ENCODE data around the gene RP2. TPM values are rescaled to one million over a fixed set of nuclear protein-coding genes. Genes with fewer than 3 reads are reported as not detected.
A peak's percentile ranks its signal among the peaks of the same experiment; 100 is the strongest.

The RP2 gene
- total RNA-seq, 3 donors from 2014 or later (not counting 1 experiment from before 2014, with no cell fraction given) = 10.2 to 13.9 (median 10.8) TPM

GRCh38 chrX:46838974-46839480 lies 2.2 kb downstream of the RP2 start:
- WGBS (ENCODE audit: insufficient coverage) = no CpG with 5 or more reads among the region's 1 CpG
- no peaks in the 10 kb centered on the region for H3K27me3 ChIP-seq (ENCODE audit: control insufficient read depth, insufficient read depth, low read length)
- H3K4me3 ChIP-seq (ENCODE audit: low read length) = no peak overlapping the region
- peaks cover 14 to 17% of the 10 kb centered on the region in 2 donors for H3K4me1 Mint-ChIP-seq
- intact Hi-C loops (cut with micrococcal nuclease) = no loop called here
- peak overlapping the region in 1 of 2 donors; percentile 98 for H3K27ac Mint-ChIP-seq
- H3K27ac ChIP-seq (ENCODE audit: low read length) = no peak overlapping the region
- no peaks in the 10 kb centered on the region for H3K27me3 Mint-ChIP-seq (ENCODE audit: low read depth in 2 of 2)
- no peaks in the 10 kb centered on the region for H3K9me3 ChIP-seq (ENCODE audit: control insufficient read depth, insufficient read depth, low read length)
- H3K4me3 Mint-ChIP-seq = no peak overlapping the region
- TF ChIP-seq CTCF (IDR thresholded peaks at IDR 0.05) = no peak
- ATAC-seq = no peak
- no peaks in the 10 kb centered on the region for H3K9me3 Mint-ChIP-seq
- H3K36me3 Mint-ChIP-seq = no peaks in the 10 kb centered on the region
- no peak for DNase-seq
- peaks cover 10% of the 10 kb centered on the region for H3K4me1 ChIP-seq (ENCODE audit: control insufficient read depth, insufficient read depth, low read length)
- no peaks in the 10 kb centered on the region for H3K36me3 ChIP-seq (ENCODE audit: control insufficient read depth, insufficient read depth, low read length)

GRCh38 chrX:46840946-46841345 lies 4.1 kb downstream of the RP2 start:
- no peak for ATAC-seq
- no peaks in the 10 kb centered on the region for H3K9me3 Mint-ChIP-seq
- 45% methylated on average over 1 of the region's 1 CpG for whole genome bisulfite sequencing (ENCODE audit: insufficient coverage)

GRCh38 chrX:46841346-46841745 lies 4.5 kb downstream of the RP2 start:
- WGBS (ENCODE audit: insufficient coverage) = 44% methylated on average over 1 of the region's 1 CpG
- Mint-ChIP-seq H3K36me3 (no peaks in the 10 kb centered on the region), H3K4me3 (no peak overlapping the region), H3K9me3 (no peaks in the 10 kb centered on the region), H3K27me3 (ENCODE audit: low read depth in 2 of 2) (no peaks in the 10 kb centered on the region), H3K4me1 (peaks cover 18 to 21% of the 10 kb centered on the region in 2 donors), H3K27ac (no peak overlapping the region)
- intact Hi-C loops (cut with micrococcal nuclease) = no loop called here
- no peak for ATAC-seq
- no peaks in the 10 kb centered on the region for H3K9me3 ChIP-seq (ENCODE audit: control insufficient read depth, insufficient read depth, low read length)
- H3K27ac ChIP-seq (ENCODE audit: low read length) = no peak overlapping the region
- no peaks in the 10 kb centered on the region for H3K36me3 ChIP-seq (ENCODE audit: control insufficient read depth, insufficient read depth, low read length)
- DNase-seq = no peak
- no peak overlapping the region for H3K4me3 ChIP-seq (ENCODE audit: low read length)
- H3K27me3 ChIP-seq (ENCODE audit: control insufficient read depth, insufficient read depth, low read length) = no peaks in the 10 kb centered on the region
- H3K4me1 ChIP-seq (ENCODE audit: control insufficient read depth, insufficient read depth, low read length) = peaks cover 6% of the 10 kb centered on the region
- TF ChIP-seq CTCF (IDR thresholded peaks at IDR 0.05) = no peak

More at GRCh38 chrX:46840946-46841345, 4.1 kb downstream of the RP2 start:
- no peaks in the 10 kb centered on the region for H3K27me3 ChIP-seq (ENCODE audit: control insufficient read depth, insufficient read depth, low read length)
- intact Hi-C loops (cut with micrococcal nuclease) = no loop called here
- H3K27ac ChIP-seq (ENCODE audit: low read length) = no peak overlapping the region
- no peaks in the 10 kb centered on the region for H3K9me3 ChIP-seq (ENCODE audit: control insufficient read depth, insufficient read depth, low read length)
- no peak overlapping the region for H3K4me3 Mint-ChIP-seq
- no peak overlapping the region for H3K4me3 ChIP-seq (ENCODE audit: low read length)
- H3K27me3 Mint-ChIP-seq (ENCODE audit: low read depth in 2 of 2) = no peaks in the 10 kb centered on the region
- H3K4me1 Mint-ChIP-seq = peaks cover 18 to 25% of the 10 kb centered on the region in 2 donors
- no peak overlapping the region for H3K27ac Mint-ChIP-seq
- TF ChIP-seq CTCF (IDR thresholded peaks at IDR 0.05) = no peak
- no peaks in the 10 kb centered on the region for H3K36me3 ChIP-seq (ENCODE audit: control insufficient read depth, insufficient read depth, low read length)
- no peak for DNase-seq
- peaks cover 10% of the 10 kb centered on the region for H3K4me1 ChIP-seq (ENCODE audit: control insufficient read depth, insufficient read depth, low read length)
- no peaks in the 10 kb centered on the region for H3K36me3 Mint-ChIP-seq

- intact Hi-C loops (cut with micrococcal nuclease) = no loop called here
- H3K4me1 ChIP-seq (ENCODE audit: control insufficient read depth, insufficient read depth, low read length) = no peaks in the 10 kb centered on the region
Observed at GRCh38 chrX:46844913-46845312, 8.1 kb downstream of the RP2 start.

More at GRCh38 chrX:46844913-46845312, 8.1 kb downstream of the RP2 start:
- Mint-ChIP-seq H3K4me1 (peaks cover 9 to 18% of the 10 kb centered on the region in 2 donors), H3K4me3 (no peak overlapping the region), H3K36me3 (no peaks in the 10 kb centered on the region), H3K27ac (peak overlapping the region in 1 of 2 donors; percentile 30), H3K27me3 (ENCODE audit: low read depth in 2 of 2) (no peaks in the 10 kb centered on the region), H3K9me3 (no peaks in the 10 kb centered on the region)
- H3K4me3 ChIP-seq (ENCODE audit: low read length) = no peak overlapping the region
- no peak overlapping the region for H3K27ac ChIP-seq (ENCODE audit: low read length)
- peak in 2 of 3 donors; percentile 69 to 71 for ATAC-seq
- no peak for TF ChIP-seq CTCF (IDR thresholded peaks at IDR 0.05)
- no peaks in the 10 kb centered on the region for H3K36me3 ChIP-seq (ENCODE audit: control insufficient read depth, insufficient read depth, low read length)
- DNase-seq = no peak
- no peaks in the 10 kb centered on the region for H3K9me3 ChIP-seq (ENCODE audit: control insufficient read depth, insufficient read depth, low read length)
- no peaks in the 10 kb centered on the region for H3K27me3 ChIP-seq (ENCODE audit: control insufficient read depth, insufficient read depth, low read length)
